ENCODE data around the gene POM121L2. TPM values are rescaled to one million over a fixed set of nuclear protein-coding genes. Genes with fewer than 3 reads are reported as not detected.

The POM121L2 gene
- total and polyA plus RNA-seq, 9 of the 15 experiments (the other 6 are each of a cell fraction or from before 2014, with no cell fraction given) = 0.23 to 0.45 TPM; not detected in 7

- intact Hi-C loops (cut with micrococcal nuclease) (no loop called here), in situ Hi-C loops (cut with MboI) (no loop called here)
- TF ChIP-seq SAFB (IDR thresholded peaks at IDR 0.05; ENCODE audit: borderline replicate concordance, low read depth, low read length) (no peak), TBL1XR1 (IDR thresholded peaks at IDR 0.05; ENCODE audit: low read length in 2 of 2) (no peak), NR2C2 (CRISPR knock-in tag; IDR thresholded peaks at IDR 0.05) (no peak), NR2C2 (tag; IDR thresholded peaks at IDR 0.05) (no peak), MXD1 (CRISPR knock-in tag; IDR thresholded peaks at IDR 0.05; ENCODE audit: borderline replicate concordance, poor library complexity, severe bottlenecking) (no peak), ERF (CRISPR knock-in tag; IDR thresholded peaks at IDR 0.05) (no peak)
- Histone ChIP-seq H3K4me3 (no peak overlapping the region), H3K79me2 (ENCODE audit: control insufficient read depth, insufficient read depth, low read length) (no peaks in the 10 kb centered on the region), H3K4me1 (replicated peaks in 1 of 2; ENCODE audit: control insufficient read depth in 2 of 2, insufficient read depth in 2 of 2, low read length in 2 of 2) (peaks cover 0 to 9% of the 10 kb centered on the region in 2 experiments; a peak in 1 of 5 replicates), H4K20me1 (replicated peaks; ENCODE audit: control insufficient read depth, insufficient read depth, low read length) (no peaks in the 10 kb centered on the region), H3K27ac (ENCODE audit: extremely low read depth, low read depth, low read length) (no peak overlapping the region), H3K9me1 (ENCODE audit: control insufficient read depth, insufficient read depth, low read length) (no peaks in the 10 kb centered on the region), H3K36me3 (ENCODE audit: control insufficient read depth, insufficient read depth, low read length) (no peaks in the 10 kb centered on the region), H2AFZ (ENCODE audit: low read depth, low read length) (no peak overlapping the region), H3K27me3 (ENCODE audit: control insufficient read depth in 2 of 2, insufficient read depth in 2 of 2, low read length in 2 of 2) (no peaks in the 10 kb centered on the region), H3K9me3 (replicated peaks; ENCODE audit: control insufficient read depth, insufficient read depth, low read depth, low read length) (peaks cover 16% of the 10 kb centered on the region; the same call in 1 of the 2 replicates), H3K9ac (ENCODE audit: insufficient read depth in 1 of 2, low read depth in 2 of 2, low read length in 2 of 2) (no peak overlapping the region), H3K4me2 (ENCODE audit: insufficient read depth, low read length) (no peak overlapping the region)
- no peak for DNase-seq (ENCODE audit: extremely low read depth in 1 of 4, low spot score in 3 of 4)
- 66% methylated on average over 10 of the region's 19 CpGs for WGBS (ENCODE audit: insufficient coverage, low coverage, missing lambda C conversion rate)
- no peak for ATAC-seq
- CTCF ChIA-PET (ENCODE audit: low intra/inter-chr PET ratio) = no interaction called here
- no TSS peak for BruUV-seq (replicated peaks)
- no peak for FAIRE-seq
- POLR2A ChIA-PET = interaction anchor here (1.0 kb wide), 1 partner anchor 581 kb away, joined by 3 read pairs; a partner anchor contains a TSS
Measured at GRCh38 chr6:27311806-27312145, 297 bp downstream of the POM121L2 start.
